Measurements from ENCODE around the gene INF2.

The INF2 gene

GRCh38 chr14:104717137-104717536 lies 27.7 kb downstream of the INF2 start:
- TF ChIP-seq CTCF (conservative IDR thresholded peaks at IDR 0.05; ENCODE audit: control insufficient read depth, insufficient read depth, low read depth, low read length): no peak
- no peak overlapping the region for H3K4me3 ChIP-seq (ENCODE audit: control insufficient read depth, low read depth, low read length)
- DNase-seq (ENCODE audit: low read depth): no peak

- no peak for TF ChIP-seq CTCF (conservative IDR thresholded peaks at IDR 0.05; ENCODE audit: control insufficient read depth, insufficient read depth, low read depth, low read length)
- H3K4me3 ChIP-seq (ENCODE audit: control insufficient read depth, low read depth, low read length): no peak overlapping the region
- DNase-seq (ENCODE audit: low read depth): no peak
Observed at GRCh38 chr14:104717646-104718045, 28.2 kb downstream of the INF2 start.

GRCh38 chr14:104718147-104718546 lies 28.7 kb downstream of the INF2 start:
- DNase-seq (ENCODE audit: low read depth): no peak
- no peak for TF ChIP-seq CTCF (conservative IDR thresholded peaks at IDR 0.05; ENCODE audit: control insufficient read depth, insufficient read depth, low read depth, low read length)
- H3K4me3 ChIP-seq (ENCODE audit: control insufficient read depth, low read depth, low read length): no peak overlapping the region

GRCh38 chr14:104718871-104719270 lies 29.5 kb downstream of the INF2 start:
- TF ChIP-seq CTCF (conservative IDR thresholded peaks at IDR 0.05; ENCODE audit: control insufficient read depth, insufficient read depth, low read depth, low read length): no peak
- DNase-seq (ENCODE audit: low read depth): no peak
- no peak overlapping the region for H3K4me3 ChIP-seq (ENCODE audit: control insufficient read depth, low read depth, low read length)

GRCh38 chr14:104719343-104719742 lies 29.9 kb downstream of the INF2 start:
- no peak overlapping the region for H3K4me3 ChIP-seq (ENCODE audit: control insufficient read depth, low read depth, low read length)
- no peak for TF ChIP-seq CTCF (conservative IDR thresholded peaks at IDR 0.05; ENCODE audit: control insufficient read depth, insufficient read depth, low read depth, low read length)
- no peak for DNase-seq (ENCODE audit: low read depth)

- H3K4me3 ChIP-seq (ENCODE audit: control insufficient read depth, low read depth, low read length): no peak overlapping the region
- no peak for TF ChIP-seq CTCF (conservative IDR thresholded peaks at IDR 0.05; ENCODE audit: control insufficient read depth, insufficient read depth, low read depth, low read length)
- DNase-seq (ENCODE audit: low read depth): no peak
Observed at GRCh38 chr14:104721505-104722431, 32.4 kb downstream of the INF2 start.

Data from fibroblast of mammary gland (primary cell).